Measurements from ENCODE around the gene RPL14.

DNA sequence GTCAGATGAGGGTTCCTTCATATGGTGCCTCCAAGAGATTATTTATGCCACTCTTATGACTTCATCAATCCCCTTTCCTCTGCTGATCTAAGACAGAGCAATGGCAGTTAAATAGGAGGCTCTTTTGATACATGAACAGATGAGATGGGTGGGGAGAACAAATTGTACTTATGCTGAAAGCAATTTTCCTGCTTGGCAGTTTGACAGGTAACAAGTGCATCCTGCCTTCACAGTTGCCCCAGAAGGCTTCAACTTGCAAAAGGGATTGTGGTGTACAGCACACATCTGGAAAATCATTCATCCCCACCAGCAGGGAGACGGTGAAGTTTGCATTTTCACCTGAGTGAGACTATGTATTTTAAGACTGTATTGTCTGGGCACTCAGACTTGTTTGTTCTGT, 42.9 kb upstream of the RPL14 start:
- TF ChIP-seq, protein P1, sequence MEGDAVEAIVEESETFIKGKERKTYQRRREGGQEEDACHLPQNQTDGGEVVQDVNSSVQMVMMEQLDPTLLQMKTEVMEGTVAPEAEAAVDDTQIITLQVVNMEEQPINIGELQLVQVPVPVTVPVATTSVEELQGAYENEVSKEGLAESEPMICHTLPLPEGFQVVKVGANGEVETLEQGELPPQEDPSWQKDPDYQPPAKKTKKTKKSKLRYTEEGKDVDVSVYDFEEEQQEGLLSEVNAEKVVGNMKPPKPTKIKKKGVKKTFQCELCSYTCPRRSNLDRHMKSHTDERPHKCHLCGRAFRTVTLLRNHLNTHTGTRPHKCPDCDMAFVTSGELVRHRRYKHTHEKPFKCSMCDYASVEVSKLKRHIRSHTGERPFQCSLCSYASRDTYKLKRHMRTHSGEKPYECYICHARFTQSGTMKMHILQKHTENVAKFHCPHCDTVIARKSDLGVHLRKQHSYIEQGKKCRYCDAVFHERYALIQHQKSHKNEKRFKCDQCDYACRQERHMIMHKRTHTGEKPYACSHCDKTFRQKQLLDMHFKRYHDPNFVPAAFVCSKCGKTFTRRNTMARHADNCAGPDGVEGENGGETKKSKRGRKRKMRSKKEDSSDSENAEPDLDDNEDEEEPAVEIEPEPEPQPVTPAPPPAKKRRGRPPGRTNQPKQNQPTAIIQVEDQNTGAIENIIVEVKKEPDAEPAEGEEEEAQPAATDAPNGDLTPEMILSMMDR (IDR thresholded peaks at IDR 0.05 in 4 of 5, conservative IDR thresholded peaks at IDR 0.05 in 1 of 5) = no peak
- TF ChIP-seq POLR2A (IDR thresholded peaks at IDR 0.05) = no peak
